SK-N-SH (cell line): ENCODE results near the gene NYAP1. TPM values are rescaled to one million over a fixed set of nuclear protein-coding genes. Genes with fewer than 3 reads are reported as not detected.
"Not testable (repeated sequence)": the region's sequence is repeated elsewhere in the genome, so short reads cannot be mapped to it uniquely, and the experiment has no call there.

ENCODE experiments used
- CTCF ChIA-PET: fragments of 300-600, 350-600 bp; formaldehyde crosslinking; extraction: SDS; loops from one replicate; lab custom pipeline; 2021; lab: Yijun Ruan, JAX
- POLR2A ChIA-PET: fragments of 350-600 bp; sonication (Branson Sonifier 250); formaldehyde crosslinking; extraction: SDS; loops from one replicate; lab custom pipeline; 2020; ENCODE audit warnings: antibody characterized with exemption, inconsistent platforms; lab: Yijun Ruan, JAX
- DNase-seq: peaks from one replicate; pipeline ENCODE4 v3.0.0; 2012
- H2AFZ ChIP-seq: fragments of 200-600 bp; sonication (generic); 2 replicates; pipeline ENCODE4 v1.8.1; 2016; ENCODE audit warnings: antibody characterized with exemption, mild to moderate bottlenecking, low read depth
- H3F3A ChIP-seq: fragments of 200-600 bp; sonication (generic); replicated peaks from 2 replicates; pipeline ENCODE3; 2016; ENCODE audit warnings: antibody characterized with exemption, mild to moderate bottlenecking; ENCODE audit not compliant: insufficient read depth
- H3K27ac ChIP-seq, 2 experiments: fragments of 200-500 bp in 1 of 2; fragments of 200-600 bp in 1 of 2; sonication (Bioruptor generic) in 1 of 2; sonication (generic), shearing (Covaris generic) in 1 of 2; 2 replicates each; pipeline versions ENCODE4 v1.5.1 to v1.6.1; 2014 to 2016; ENCODE audit warnings: low read depth in 2 of 2, inconsistent platforms in 1 of 2, low read length in 1 of 2, mild to moderate bottlenecking in 1 of 2, mixed read lengths in 1 of 2
- H3K27me3 ChIP-seq: fragments of 200-600 bp; sonication (generic), shearing (Covaris generic); 2 replicates; pipeline ENCODE4 v1.6.1; 2016; ENCODE audit warnings: mixed run types; ENCODE audit not compliant: insufficient read depth
- H3K36me3 ChIP-seq, 2 experiments: fragments of 200-500 bp in 1 of 2; fragments of 200-600 bp in 1 of 2; sonication (Bioruptor generic) in 1 of 2; sonication (generic) in 1 of 2; replicated peaks in 1 of 2; 2 replicates each; pipeline versions ENCODE3 to v1.5.1; 2014 to 2016; ENCODE audit warnings: low read length in 1 of 2, mild to moderate bottlenecking in 1 of 2; ENCODE audit not compliant: insufficient read depth in 2 of 2, control insufficient read depth in 1 of 2
- H3K4me1 ChIP-seq, 2 experiments: fragments of 200-500 bp in 1 of 2; fragments of 200-600 bp in 1 of 2; sonication (Bioruptor generic) in 1 of 2; sonication (generic), shearing (Covaris generic) in 1 of 2; 2 replicates each; pipeline versions ENCODE4 v1.5.1 to v1.6.1; 2014 to 2016; ENCODE audit warnings: low read depth in 1 of 2, low read length in 1 of 2, mixed run types in 1 of 2; ENCODE audit not compliant: insufficient read depth in 2 of 2, control insufficient read depth in 1 of 2
- H3K4me2 ChIP-seq: fragments of 200-600 bp; sonication (generic), shearing (Covaris generic); 2 replicates; pipeline ENCODE4 v1.6.1; 2017; ENCODE audit warnings: mixed run types
- H3K4me3 ChIP-seq, 2 experiments: fragments of 200-500 bp in 1 of 2; fragments of 200-600 bp in 1 of 2; sonication (Bioruptor generic) in 1 of 2; sonication (generic), shearing (Covaris generic) in 1 of 2; 2 replicates each; pipeline versions ENCODE4 v1.5.1 to v1.8.1; 2014 to 2016; ENCODE audit warnings: low read depth in 2 of 2, inconsistent platforms in 1 of 2, low read length in 1 of 2, mild to moderate bottlenecking in 1 of 2, mixed read lengths in 1 of 2, moderate library complexity in 1 of 2
- H3K79me2 ChIP-seq: fragments of 200-600 bp; sonication (generic); 2 replicates; pipeline ENCODE4 v1.8.1; 2017; ENCODE audit warnings: mild to moderate bottlenecking; ENCODE audit not compliant: insufficient read depth
- H3K9ac ChIP-seq: fragments of 200-600 bp; sonication (generic); 2 replicates; pipeline ENCODE4 v1.6.1; 2017; ENCODE audit warnings: mixed run types
- H3K9me2 ChIP-seq: fragments of 200-600 bp; sonication (generic); 2 replicates; pipeline ENCODE4 v1.6.1; 2017; ENCODE audit warnings: mixed run types
- H3K9me3 ChIP-seq: fragments of 200-600 bp; sonication (generic); 2 replicates; pipeline ENCODE4 v1.6.1; 2017; ENCODE audit warnings: mixed run types, mild to moderate bottlenecking, moderate library complexity
- H4K20me1 ChIP-seq: fragments of 200-600 bp; sonication (generic); 2 replicates; pipeline ENCODE4 v1.6.1; 2017; ENCODE audit warnings: mild to moderate bottlenecking, mixed run types; ENCODE audit not compliant: insufficient read depth
- FOSL2 ChIP-seq: IDR thresholded peaks from 2 replicates; pipeline ENCODE4 v1.4.0; 2012; ENCODE audit warnings: low read depth, mild to moderate bottlenecking, moderate library complexity, borderline replicate concordance
- FOXM1 ChIP-seq: IDR thresholded peaks from 2 replicates; pipeline ENCODE4 v1.4.0; 2012; ENCODE audit warnings: low read depth, mild to moderate bottlenecking
- GABPA ChIP-seq: IDR thresholded peaks from 2 replicates; pipeline ENCODE4 v1.4.0; 2012; ENCODE audit warnings: low read depth, mild to moderate bottlenecking
- MEF2A ChIP-seq: IDR thresholded peaks from 2 replicates; pipeline ENCODE4 v1.4.0; 2012; ENCODE audit warnings: low read depth, borderline replicate concordance
- SIN3A ChIP-seq: IDR thresholded peaks from 2 replicates; pipeline ENCODE4 v1.6.1; 2012; ENCODE audit warnings: low read depth, mild to moderate bottlenecking, low read length, moderate library complexity, borderline replicate concordance
- TAF1 ChIP-seq: IDR thresholded peaks from 2 replicates; pipeline ENCODE4 v1.6.1; 2012; ENCODE audit warnings: low read depth, mild to moderate bottlenecking, low read length, moderate library complexity, borderline replicate concordance
- TCF12 ChIP-seq: IDR thresholded peaks from 2 replicates; pipeline ENCODE4 v1.4.0; 2012
- USF2 ChIP-seq: fragments of 150-350 bp; IDR thresholded peaks from 2 replicates; pipeline ENCODE4 v1.6.1; 2017; ENCODE audit warnings: antibody characterized with exemption, low read length, low read depth, borderline replicate concordance
- WGBS: methylation state at CpG from one replicate; pipeline ENCODE4 v1.1.6; 2017; ENCODE audit warnings: low lambda C conversion rate; 5-methylcytosine and 5-hydroxymethylcytosine counted together
- polyA plus RNA-seq, 3 experiments: library from polyadenylated mRNA; depleted of rRNA; stranded (reverse); fragments of >200 nt; gene quantifications; 2 replicates each; pipeline ENCODE4 v1.2.3, GENCODE V29; 2012
- TF ChIP-seq, protein P1 (sequence below): IDR thresholded peaks from 2 replicates; pipeline ENCODE4 v1.6.1; 2012; ENCODE audit warnings: mild to moderate bottlenecking, low read depth, low read length, moderate library complexity
- TF ChIP-seq, protein P2 (sequence below): fragments of 150-350 bp; IDR thresholded peaks from 2 replicates; pipeline ENCODE4 v1.6.1; 2016; ENCODE audit warnings: mild to moderate bottlenecking, low read depth, low read length

The NYAP1 gene
- polyA plus RNA-seq, 1 of the 3 experiments (the other 2 are of a cell fraction) = 6.0 TPM

DNA sequence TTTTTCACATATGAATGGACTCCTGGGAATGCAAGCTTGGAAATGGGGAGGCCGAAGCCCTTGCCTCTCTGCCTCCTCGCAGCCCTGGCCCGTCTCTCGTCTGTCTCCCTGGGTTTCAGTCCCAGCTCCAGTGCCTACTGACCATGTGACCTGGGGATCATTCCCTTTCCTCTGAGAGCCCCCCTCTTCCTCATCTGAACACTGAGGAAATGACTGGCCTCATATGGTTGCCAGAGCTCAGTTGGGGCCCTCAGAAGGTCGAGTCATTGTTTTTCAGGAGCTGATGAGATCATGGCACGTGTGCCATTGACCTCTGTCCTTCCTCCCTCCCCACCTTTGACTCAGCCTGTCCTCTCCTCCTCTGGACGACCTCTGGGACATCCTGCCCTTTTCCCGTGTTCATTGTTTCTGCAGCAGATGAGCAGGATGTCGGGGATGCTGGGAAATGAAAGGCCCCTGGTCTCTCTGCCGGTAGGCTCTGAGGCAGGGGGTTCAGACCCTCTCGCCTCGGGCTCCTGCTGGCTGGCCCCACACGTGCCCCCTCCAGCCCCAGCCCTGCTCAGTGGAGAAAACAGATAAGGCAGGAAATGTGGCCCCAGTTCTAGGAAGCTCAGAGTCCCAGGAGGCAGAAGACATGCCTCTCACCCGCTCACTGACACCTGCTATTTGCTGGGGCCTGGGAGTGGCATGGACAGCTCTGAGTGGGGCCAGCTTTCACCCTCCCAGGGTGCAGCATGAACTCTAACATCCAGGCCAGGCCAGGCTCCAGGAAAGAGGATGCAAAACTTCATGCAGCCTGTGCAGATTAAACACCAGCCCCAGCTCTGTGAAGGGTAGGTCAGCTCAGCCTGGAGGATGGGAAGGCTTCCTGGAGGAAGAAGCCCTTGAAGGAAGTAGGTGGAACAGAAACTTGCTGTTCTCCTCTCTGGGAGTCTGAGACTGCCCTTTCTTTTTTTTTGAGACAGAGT, 39.1 kb upstream of the NYAP1 start (continued):
- TF ChIP-seq, protein P1, sequence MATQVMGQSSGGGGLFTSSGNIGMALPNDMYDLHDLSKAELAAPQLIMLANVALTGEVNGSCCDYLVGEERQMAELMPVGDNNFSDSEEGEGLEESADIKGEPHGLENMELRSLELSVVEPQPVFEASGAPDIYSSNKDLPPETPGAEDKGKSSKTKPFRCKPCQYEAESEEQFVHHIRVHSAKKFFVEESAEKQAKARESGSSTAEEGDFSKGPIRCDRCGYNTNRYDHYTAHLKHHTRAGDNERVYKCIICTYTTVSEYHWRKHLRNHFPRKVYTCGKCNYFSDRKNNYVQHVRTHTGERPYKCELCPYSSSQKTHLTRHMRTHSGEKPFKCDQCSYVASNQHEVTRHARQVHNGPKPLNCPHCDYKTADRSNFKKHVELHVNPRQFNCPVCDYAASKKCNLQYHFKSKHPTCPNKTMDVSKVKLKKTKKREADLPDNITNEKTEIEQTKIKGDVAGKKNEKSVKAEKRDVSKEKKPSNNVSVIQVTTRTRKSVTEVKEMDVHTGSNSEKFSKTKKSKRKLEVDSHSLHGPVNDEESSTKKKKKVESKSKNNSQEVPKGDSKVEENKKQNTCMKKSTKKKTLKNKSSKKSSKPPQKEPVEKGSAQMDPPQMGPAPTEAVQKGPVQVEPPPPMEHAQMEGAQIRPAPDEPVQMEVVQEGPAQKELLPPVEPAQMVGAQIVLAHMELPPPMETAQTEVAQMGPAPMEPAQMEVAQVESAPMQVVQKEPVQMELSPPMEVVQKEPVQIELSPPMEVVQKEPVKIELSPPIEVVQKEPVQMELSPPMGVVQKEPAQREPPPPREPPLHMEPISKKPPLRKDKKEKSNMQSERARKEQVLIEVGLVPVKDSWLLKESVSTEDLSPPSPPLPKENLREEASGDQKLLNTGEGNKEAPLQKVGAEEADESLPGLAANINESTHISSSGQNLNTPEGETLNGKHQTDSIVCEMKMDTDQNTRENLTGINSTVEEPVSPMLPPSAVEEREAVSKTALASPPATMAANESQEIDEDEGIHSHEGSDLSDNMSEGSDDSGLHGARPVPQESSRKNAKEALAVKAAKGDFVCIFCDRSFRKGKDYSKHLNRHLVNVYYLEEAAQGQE = no peak
- 0 out of 2 replicates have a peak, but pooled peaks have one; percentile 15 for TF ChIP-seq TAF1
- peak; percentile 25; the same call in 1 of the 2 replicates for TF ChIP-seq FOSL2
- TF ChIP-seq, protein P2, sequence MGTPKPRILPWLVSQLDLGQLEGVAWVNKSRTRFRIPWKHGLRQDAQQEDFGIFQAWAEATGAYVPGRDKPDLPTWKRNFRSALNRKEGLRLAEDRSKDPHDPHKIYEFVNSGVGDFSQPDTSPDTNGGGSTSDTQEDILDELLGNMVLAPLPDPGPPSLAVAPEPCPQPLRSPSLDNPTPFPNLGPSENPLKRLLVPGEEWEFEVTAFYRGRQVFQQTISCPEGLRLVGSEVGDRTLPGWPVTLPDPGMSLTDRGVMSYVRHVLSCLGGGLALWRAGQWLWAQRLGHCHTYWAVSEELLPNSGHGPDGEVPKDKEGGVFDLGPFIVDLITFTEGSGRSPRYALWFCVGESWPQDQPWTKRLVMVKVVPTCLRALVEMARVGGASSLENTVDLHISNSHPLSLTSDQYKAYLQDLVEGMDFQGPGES = no peak
- peak; percentile 75 for TF ChIP-seq TCF12
- no peak for TF ChIP-seq MEF2A
- TF ChIP-seq GABPA = no peak
- TF ChIP-seq SIN3A = no peak
- TF ChIP-seq USF2 = no peak

GRCh38 chr7:100446040-100446439, 37.7 kb upstream of the NYAP1 start:
- DNase-seq = no peak
- Histone ChIP-seq H3K4me1 (peaks cover 2 to 4% of the 10 kb centered on the region in 2 experiments; a peak in 2 of 4 replicates), H3K4me2 (peak overlapping the region; percentile 65), H3K9me3 (no peaks in the 10 kb centered on the region), H2AFZ (peak overlapping the region; percentile 41; the same call in 1 of the 2 replicates), H4K20me1 (no peaks in the 10 kb centered on the region), H3K4me3 (no peak overlapping the region), H3K79me2 (no peaks in the 10 kb centered on the region), H3K9me2 (no peaks in the 10 kb centered on the region), H3F3A (no peaks in the 10 kb centered on the region), H3K27me3 (no peaks in the 10 kb centered on the region), H3K9ac (0 out of 2 replicates have a peak overlapping the region, but pooled peaks have one; percentile 39), H3K27ac (peak overlapping the region in 1 of 2 experiments; percentile 36; a peak in 2 of 4 replicates), H3K36me3 (no peaks in the 10 kb centered on the region)
- POLR2A ChIA-PET = interaction anchor here (1.6 kb wide), 1 partner anchor 17 kb away, joined by 5 read pairs; the partner anchor contains the start of gene ZCWPW1
- TF ChIP-seq FOSL2 (peak; percentile 52; the same call in 1 of the 2 replicates), FOXM1 (no peak)
- CTCF ChIA-PET = interaction anchor here (1.0 to 2.2 kb wide), 6 partner anchors 9 to 113 kb away, joined by 3 to 6 read pairs (median 5); partner anchors contain the start of gene PPP1R35
- 81% methylated on average over 2 of the region's 2 CpGs for WGBS

- H3K4me3 ChIP-seq, H3K36me3 ChIP-seq, H2AFZ ChIP-seq, H3K4me2 ChIP-seq, H3F3A ChIP-seq, H3K9ac ChIP-seq, H3K9me2 ChIP-seq, POLR2A ChIA-PET, H4K20me1 ChIP-seq, DNase-seq, H3K4me1 ChIP-seq, H3K27me3 ChIP-seq, H3K27ac ChIP-seq, H3K9me3 ChIP-seq, H3K79me2 ChIP-seq: not testable (repeated sequence)
- CTCF ChIA-PET = interaction anchor here (1.1 to 2.2 kb wide), 5 partner anchors 9 to 112 kb away, joined by 3 to 6 read pairs (median 4); partner anchors contain the start of gene PPP1R35
- 95% methylated on average over 8 of the region's 8 CpGs for WGBS
Measured at GRCh38 chr7:100447363-100447762, 36.4 kb upstream of the NYAP1 start.
